ENCODE measurements around the gene HGS. TPM values are rescaled to one million over a fixed set of nuclear protein-coding genes. Genes with fewer than 3 reads are reported as not detected.

HGS gene
- polyA plus RNA-seq, 4 donors: 79.9 to 124 (median 96.4) TPM

DNA sequence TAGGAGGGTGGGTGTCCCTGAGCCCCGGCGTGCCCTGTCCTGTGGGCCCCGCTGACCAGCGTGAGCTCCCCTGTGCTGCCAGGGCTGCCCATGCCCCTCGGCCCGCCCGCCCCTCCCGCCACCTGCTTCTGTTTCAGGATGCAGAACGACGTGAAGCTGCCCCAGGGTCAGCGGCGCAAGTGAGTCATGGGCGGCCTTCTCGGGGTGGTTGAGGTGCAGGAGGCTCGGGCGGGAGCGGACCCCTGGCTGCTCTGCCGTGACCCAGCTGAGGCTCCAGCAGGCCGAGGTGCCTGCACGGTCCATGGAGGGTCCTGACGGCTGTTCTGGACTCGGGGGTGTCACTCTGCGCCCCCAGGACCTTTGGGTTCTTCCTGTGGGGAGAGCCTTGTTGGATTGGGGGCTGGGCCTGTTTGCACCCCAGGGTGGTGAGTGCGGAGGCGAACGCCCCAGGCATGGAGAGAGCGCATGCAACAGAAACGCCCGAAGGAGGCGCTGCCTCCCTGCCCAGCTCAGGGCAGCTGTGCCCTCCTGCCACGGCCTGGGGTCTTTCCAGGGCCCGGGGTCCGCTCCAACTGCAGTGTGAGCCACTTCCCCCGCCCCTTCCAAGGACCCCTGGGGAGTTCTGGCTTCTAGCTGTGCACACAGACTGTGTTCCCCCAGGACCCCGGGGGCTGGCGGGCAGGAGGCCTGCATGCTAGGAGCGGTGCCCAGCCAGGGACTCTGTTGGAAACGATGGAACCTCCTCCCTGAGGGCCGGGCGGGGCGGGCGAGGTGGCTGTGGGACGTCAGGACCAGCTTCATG, 32.3 kb downstream of the HGS start:
- DNase-seq (ENCODE audit: low read depth in 4 of 4, low spot score in 2 of 4): no peak

GRCh38 chr17:81716674-81716996, 32.8 kb downstream of the HGS start:
- DNase-seq (ENCODE audit: low read depth in 4 of 4, low spot score in 2 of 4): no peak

GRCh38 chr17:81717049-81717765, 33.4 kb downstream of the HGS start:
- DNase-seq (ENCODE audit: low read depth in 4 of 4, low spot score in 2 of 4): no peak

- DNase-seq (ENCODE audit: low read depth in 4 of 4, low spot score in 2 of 4): no peak
Observed at GRCh38 chr17:81717766-81718089, 33.9 kb downstream of the HGS start.

DNA sequence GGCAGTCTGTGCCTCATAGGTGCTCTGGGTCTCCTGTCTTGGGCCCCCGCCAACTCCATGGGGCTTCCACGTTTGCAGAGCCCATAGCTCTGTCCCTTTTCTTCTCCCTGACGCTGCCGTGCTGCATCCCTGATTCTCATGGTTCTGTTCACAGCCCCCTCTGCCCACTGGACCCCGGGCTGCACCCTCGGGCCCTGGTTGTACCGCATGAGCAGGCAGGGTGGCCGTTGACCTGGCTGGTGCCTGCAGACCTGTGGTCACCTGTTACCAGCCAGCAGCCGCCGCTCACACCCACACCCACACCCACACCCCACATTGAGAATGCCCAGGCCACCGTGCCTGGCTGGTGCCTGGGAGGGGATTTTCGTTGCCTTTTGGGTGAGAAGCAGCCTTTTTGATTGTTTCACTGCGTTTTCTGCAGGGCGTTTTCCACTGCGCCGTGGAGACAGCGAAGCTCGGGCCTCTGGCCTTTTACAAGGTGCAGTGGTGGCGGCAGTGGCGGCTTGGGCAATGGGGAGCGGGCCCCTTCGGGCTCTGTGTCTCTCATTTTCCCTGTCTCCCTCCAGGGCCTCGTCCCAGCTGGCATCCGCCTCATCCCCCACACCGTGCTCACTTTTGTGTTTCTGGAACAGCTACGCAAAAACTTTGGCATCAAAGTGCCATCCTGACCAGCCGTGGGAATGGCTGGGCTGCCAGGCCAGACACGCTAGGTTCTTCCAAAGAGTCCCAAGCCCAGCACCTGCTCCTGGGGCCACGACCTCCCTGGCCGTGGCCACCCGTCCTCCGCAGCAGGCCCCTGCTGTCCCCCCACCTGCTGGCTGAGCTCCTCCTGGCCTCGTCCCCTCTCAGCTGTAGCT, 35.8 kb downstream of the HGS start:
- no peak for DNase-seq (ENCODE audit: low read depth in 4 of 4, low spot score in 2 of 4)

DNA sequence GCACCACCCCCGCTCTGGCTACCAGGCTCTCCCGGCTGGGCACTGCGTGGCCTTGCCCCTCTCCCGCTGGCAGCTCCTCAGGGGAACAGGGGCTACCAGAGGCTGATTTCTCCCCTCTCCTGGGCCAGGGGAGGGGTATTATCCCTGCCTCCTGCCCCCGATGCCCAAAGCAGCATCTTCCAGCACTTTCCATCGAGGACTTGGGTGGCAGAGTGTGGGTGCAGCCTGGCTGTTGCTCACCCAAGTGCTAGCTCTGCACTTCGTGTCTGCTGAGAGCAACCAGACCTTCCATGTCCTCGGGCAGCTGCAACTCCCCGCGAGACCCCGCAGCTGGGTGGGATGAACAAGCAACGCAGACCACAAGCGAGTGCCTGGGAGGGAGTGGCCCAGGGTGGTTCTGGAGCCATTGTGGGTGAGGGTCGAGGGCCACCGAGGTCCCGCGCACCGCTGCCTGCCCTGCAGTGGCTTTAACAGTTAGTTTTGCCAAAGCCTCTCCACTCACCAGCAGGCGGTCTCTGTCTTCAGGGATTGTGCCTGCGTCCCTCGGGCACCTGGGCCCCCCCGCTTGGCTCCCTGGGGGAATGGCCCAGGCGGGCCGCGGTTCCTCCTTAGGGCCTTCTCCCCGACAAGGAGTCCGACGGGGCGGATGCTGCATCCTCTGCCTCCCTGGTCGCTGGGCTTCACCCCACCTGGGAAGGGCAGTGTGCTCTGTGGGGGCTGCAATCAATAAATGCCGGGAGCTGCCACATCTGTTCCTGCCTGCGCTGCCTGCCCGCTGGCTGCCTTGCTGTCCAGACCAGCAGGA, 36.7 kb downstream of the HGS start:
- DNase-seq (ENCODE audit: low read depth in 4 of 4, low spot score in 2 of 4): no peak

GRCh38 chr17:81722184-81723120, 38.6 kb downstream of the HGS start:
- DNase-seq (ENCODE audit: low read depth in 4 of 4, low spot score in 2 of 4): no peak

- DNase-seq (ENCODE audit: low read depth in 4 of 4, low spot score in 2 of 4): no peak
Observed at GRCh38 chr17:81723651-81724209, 39.9 kb downstream of the HGS start.

DNA sequence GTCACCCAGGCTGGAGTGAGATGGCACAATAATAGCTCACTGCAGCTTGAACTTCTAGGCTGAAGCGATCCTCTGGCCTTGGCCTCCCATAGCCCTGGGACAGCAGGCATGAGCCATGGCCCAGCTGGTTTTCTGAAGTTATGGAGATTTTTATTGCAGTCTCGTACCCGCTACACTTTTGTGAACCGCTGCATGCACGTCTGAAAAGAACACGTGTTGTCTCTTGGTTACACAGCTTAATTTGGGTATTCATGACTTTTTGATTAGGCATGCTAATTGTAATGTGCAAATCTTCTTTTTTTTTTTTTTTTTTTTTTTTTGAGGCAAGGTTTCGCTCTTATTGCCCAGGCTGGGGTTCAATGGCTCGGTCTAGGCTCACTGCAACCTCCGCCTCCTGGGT, 41.6 kb downstream of the HGS start:
- DNase-seq (ENCODE audit: low read depth in 4 of 4, low spot score in 2 of 4): no peak

GRCh38 chr17:81726004-81726403, 42.2 kb downstream of the HGS start:
- no peak for DNase-seq (ENCODE audit: low read depth in 4 of 4, low spot score in 2 of 4)

- no peak for DNase-seq (ENCODE audit: low read depth in 4 of 4, low spot score in 2 of 4)
Observed at GRCh38 chr17:81727324-81728031, 43.7 kb downstream of the HGS start.

- DNase-seq (ENCODE audit: low read depth in 4 of 4, low spot score in 2 of 4): no peak
Observed at GRCh38 chr17:81733507-81734404, 49.9 kb downstream of the HGS start.

DNA sequence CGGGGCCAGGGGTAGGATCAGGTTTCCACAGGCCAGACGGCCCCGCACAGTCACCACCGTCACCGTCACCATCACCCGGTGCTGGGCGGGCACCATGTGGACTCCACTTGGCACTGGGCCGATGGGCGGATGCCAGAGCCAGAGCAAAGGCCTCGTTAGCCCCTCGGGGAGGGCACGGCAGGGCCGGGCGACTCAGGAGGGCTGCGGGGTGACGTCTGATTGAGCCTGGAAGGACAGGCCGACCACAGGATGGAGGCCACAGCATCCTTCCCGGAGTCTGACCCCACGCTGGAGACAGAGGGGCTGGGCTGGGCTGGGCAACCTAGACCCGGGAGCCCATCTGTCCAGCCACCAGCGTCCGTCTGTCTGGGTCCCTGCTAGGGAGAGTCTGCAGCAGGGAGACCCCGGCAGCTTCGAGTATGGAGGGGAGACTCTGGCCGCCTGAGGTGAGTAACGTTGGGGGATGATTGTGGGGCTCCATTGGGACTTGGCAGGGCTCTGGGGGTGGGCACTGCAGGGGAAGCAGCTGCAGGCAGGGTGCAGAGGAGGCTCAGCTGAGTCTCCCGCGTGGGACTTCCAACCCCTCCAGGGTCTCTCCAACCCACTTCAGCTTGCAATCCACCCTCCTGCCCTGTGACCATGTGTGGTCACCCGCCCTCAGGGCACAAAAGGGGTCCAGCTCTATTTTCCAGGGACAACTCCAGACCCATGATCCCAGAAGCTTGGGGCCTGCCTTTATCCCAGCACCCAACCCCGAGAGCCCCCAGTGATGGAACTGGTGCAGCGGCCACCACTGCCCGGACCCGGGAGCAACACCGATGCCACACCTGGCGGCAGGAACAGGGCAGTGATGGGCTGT, 50.8 kb downstream of the HGS start:
- DNase-seq (ENCODE audit: low read depth in 4 of 4, low spot score in 2 of 4): no peak

GRCh38 chr17:81735264-81736102, 51.7 kb downstream of the HGS start:
- DNase-seq (ENCODE audit: low read depth in 4 of 4, low spot score in 2 of 4): no peak

DNA sequence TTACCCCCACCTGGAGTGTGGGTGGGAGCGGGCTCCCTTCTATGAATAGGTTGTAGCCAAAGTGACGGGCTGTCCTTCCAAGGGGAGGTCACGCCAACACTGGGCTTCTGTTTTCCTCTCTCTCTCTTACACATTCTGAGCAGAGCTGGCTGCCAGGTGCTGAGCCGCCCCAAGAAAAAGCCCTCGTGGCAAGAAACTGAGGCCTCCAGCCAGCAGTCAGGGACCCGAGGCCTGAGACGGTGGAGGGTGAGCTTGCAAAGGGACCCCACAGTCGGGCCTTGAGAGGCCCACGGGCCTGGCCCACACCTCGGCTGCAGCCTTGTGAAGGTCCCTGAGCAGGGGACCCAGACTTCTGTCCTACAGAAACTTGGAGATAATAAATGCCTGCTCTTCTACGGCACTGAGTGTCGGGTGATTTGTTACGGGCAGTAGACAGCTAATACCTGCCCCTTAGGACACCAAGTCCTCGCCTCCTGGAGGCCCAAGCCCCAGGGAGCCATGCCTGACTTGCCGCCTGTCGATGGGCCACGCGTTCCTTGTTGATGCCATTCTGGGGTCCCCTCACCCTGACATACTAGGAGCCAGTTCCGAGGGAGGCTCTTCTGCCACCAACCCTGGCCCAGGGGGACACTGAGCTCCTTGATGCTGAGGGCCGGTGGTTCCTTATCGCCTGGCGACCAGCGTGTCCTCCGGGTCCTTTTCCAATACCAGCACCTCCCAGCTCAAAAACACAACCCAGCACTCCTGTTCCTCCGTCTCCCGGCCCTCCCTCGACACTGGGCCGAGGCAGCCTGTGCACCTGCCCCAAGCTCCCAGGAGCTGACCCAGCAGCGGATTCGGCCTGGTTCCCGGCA, 54.4 kb downstream of the HGS start:
- DNase-seq (ENCODE audit: low read depth in 4 of 4, low spot score in 2 of 4): no peak
